Loucy (cell line): Measurements from ENCODE around the gene F11.

Experiments
- CTCF ChIP-seq: fragments of 200-600 bp; sonication (generic); conservative IDR thresholded peaks from 2 replicates; pipeline ENCODE4 v1.5.1; 2014; ENCODE audit warnings: mild to moderate bottlenecking, antibody characterized with exemption, low read length
- EZH2phosphoT487 ChIP-seq: fragments of 200-600 bp; IDR thresholded peaks from 2 replicates; pipeline ENCODE4 v1.6.1; 2018; ENCODE audit warnings: antibody characterized with exemption, mild to moderate bottlenecking, moderate library complexity, borderline replicate concordance

GRCh38 chr4:186258216-186258811 lies 7.7 kb upstream of the F11 start:
- no peak for TF ChIP-seq CTCF
- no peak for TF ChIP-seq EZH2phosphoT487
